GM18526 (cell line): ENCODE results near the gene FZD2.

ENCODE experiments used
- POLR2A ChIP-seq: IDR thresholded peaks from 3 replicates; pipeline ENCODE4 v1.6.1; 2011; ENCODE audit not compliant: insufficient read length; ENCODE audit errors: extremely low read depth

Gene FZD2

DNA sequence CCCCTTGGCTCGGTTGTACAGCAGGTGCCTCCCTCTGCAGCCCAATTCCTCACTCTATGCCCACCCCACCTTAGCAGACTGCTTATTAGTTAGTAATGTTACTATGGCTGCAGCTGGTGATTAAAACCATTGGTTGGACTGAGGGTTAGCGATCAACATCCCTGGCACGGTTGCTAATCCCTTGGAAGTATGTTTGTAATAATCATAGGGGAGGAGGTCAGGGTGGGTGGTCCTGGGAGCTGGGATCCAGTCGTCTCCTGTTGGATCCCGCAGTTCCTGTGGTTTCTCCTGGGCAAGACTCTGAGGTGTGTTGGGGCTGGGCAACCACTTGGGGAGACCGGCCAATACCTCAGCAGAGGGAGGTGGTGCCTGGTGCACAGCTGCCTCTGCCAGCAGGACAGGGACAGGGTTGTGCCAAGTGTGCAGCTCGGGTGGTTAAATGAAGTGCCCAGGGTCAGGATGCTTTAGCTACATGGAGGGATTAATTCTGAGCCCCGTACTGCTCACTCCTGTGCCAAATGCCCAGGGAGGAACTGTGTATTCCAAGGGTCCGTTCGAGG is 38.0 kb downstream of the FZD2 start:
- no peak for TF ChIP-seq POLR2A

DNA sequence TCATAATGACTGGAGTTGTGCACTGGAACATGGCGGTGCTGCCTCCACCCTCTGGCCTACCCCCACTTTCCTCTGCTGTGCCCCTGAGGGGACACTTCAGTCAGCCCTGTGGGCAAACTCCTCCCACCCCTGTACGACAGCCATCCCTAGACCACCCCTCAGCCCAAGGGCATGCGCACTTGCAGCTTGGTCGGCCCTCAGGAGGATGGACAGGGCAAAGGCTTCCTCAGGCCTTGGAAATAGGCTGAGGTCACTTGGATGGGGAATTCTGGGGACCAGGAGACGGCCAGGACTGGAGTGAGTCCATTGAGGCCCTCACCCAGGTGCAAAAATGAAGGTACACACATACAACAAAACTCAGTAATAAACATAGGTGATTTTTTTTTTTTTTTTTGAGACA is 41.0 kb downstream of the FZD2 start:
- no peak for TF ChIP-seq POLR2A

GRCh38 chr17:44598932-44599297 is 41.6 kb downstream of the FZD2 start:
- TF ChIP-seq POLR2A = no peak

- TF ChIP-seq POLR2A = no peak
Observed at GRCh38 chr17:44599298-44600175, 42.3 kb downstream of the FZD2 start.

- no peak for TF ChIP-seq POLR2A
Observed at GRCh38 chr17:44601539-44601938, 44.3 kb downstream of the FZD2 start.

DNA sequence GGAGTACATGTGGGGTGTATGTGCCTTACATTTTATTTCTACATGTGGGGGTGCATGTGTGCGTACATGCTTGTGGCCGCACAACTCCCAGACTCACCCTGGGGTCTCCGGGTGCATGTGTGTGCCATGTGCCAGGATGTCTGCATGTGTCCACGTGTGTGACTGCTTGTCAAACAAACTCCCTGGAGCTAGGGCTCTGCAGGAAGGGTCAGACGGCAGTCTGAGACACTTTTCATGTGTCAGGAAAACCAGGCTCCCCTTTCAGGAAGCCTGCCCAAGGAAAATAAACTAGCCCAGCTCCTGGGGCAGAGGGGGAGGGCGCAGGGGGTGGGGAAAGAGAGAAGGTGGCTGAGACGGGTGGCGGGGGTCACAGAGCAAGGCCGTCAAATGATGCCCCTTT is 44.7 kb downstream of the FZD2 start:
- TF ChIP-seq POLR2A = no peak

DNA sequence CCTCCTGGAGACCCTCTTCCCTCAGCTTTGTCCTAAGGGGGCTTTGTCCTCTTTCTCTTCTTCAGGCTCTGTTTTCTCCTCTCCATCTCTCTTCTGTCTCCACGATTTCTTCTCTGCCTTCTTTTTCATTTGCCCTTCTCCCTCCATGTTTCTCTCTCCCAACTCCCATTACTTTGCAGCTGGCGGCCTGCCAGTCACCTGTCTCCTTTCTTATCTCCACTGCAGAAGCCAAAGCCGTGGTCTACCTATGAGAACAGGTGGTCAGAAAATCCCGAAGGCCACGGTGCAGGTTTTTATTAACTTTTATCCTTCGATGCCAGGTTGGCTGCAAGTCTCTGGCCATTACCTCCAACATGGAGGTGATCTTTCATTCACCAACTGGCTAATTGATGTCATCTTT is 45.1 kb downstream of the FZD2 start:
- TF ChIP-seq POLR2A = no peak

- no peak for TF ChIP-seq POLR2A
Observed at GRCh38 chr17:44602970-44603369, 45.7 kb downstream of the FZD2 start.

GRCh38 chr17:44604116-44604761 is 47.0 kb downstream of the FZD2 start:
- no peak for TF ChIP-seq POLR2A

GRCh38 chr17:44604768-44605485 is 47.6 kb downstream of the FZD2 start:
- TF ChIP-seq POLR2A = no peak

DNA sequence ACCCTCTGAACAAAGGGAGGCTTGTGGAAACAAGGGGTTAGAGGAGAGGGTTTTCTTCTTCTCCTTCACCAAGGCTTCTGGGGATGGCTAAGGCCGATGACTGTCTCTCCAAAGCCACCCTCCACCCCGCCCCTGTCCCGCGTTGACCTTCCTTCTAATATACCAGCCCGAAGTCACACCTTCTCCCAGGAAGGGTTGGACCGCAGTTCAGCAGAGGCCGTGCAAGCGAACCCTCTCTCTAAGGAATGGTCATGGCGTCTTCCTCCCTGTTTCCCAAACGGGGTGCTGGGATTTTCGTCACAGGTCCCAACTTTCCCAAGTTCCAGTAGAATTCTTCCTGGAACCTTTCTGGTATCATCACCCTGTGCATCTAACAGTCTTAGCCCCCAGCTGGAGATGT is 49.4 kb downstream of the FZD2 start:
- no peak for TF ChIP-seq POLR2A

DNA sequence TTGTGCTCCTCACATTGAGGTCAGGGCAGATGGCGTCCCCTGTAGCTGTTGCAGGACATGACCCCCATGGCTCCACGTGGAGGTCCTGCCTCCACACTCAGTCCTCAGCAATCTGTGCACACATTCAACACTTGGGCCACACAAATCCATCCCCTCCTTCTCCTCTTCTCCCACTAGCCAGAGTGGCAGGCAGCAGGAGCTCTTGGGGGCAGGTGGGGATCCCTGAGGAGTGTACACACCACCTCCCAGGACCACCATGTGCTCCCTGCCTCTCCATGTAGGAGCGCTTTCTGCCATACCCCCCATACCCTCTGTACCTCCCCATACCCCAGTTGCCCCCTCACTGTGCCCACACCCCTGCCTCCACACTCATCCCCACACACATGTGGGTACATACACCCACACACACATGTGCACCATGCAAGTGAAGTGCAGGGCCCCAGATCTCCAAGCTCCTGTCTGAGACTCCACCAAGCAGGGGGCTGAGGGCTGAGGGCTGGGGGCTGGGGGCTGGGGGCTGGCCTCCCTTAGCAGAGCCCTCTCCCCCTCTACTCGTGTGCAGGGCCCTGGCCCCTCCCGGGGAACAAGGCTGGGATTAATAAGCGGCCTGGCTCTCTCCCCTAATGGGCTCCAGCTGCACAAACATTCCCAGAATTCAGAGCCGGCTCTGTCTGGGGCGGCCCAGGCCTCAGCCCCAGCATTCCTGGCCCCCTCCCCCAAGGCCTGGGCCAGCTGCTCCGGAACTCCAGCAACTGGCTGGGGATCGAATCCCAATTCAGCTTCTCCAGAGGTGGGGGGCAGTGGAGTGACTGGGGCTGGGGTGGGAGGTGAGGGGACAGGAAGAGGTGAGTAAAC is 50.8 kb downstream of the FZD2 start:
- no peak for TF ChIP-seq POLR2A

GRCh38 chr17:44608727-44609435 is 51.6 kb downstream of the FZD2 start:
- TF ChIP-seq POLR2A = no peak

DNA sequence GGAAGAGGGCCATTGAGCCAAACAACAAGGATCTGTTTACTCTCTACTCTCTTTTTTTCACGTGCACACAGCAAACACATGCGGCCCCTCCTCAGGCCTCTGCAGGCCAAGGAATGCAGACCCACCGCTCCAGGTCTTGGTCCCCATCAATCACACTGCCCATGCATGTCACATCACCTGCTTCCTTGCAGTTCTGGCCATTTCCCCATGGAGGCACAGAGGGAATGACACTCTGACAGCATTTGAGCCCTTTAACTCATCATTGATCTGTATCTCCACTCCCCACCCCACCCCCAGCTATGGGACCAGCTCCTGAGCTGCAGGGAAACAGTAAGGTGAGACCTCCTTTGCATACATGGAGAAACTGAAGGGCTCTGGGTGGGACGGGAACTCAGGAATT is 53.0 kb downstream of the FZD2 start:
- no peak for TF ChIP-seq POLR2A
